H1 (cell line): Measurements from ENCODE around the gene HOXD4. TPM values are rescaled to one million over a fixed set of nuclear protein-coding genes. Genes with fewer than 3 reads are reported as not detected.

Experiments used
- BACH1 ChIP-seq: IDR thresholded peaks from 2 replicates; pipeline ENCODE4 v1.6.1; 2012; ENCODE audit warnings: low read length, improper control_type of control experiment
- BCL11A ChIP-seq, 2 experiments: IDR thresholded peaks; one replicate each; pipeline ENCODE4 v1.6.1; 2011; ENCODE audit warnings: low read depth in 2 of 2, low read length in 2 of 2, mild to moderate bottlenecking in 2 of 2
- CTBP2 ChIP-seq: IDR thresholded peaks from 2 replicates; pipeline ENCODE4 v1.7.0; 2011; ENCODE audit warnings: borderline replicate concordance, mild to moderate bottlenecking, moderate library complexity, mixed read lengths, low read length; ENCODE audit not compliant: insufficient read depth, insufficient read length
- JUND ChIP-seq: IDR thresholded peaks from 2 replicates; pipeline ENCODE4 v1.6.1; 2011; ENCODE audit warnings: mild to moderate bottlenecking, improper control_type of control experiment, low read length
- KDM4A ChIP-seq: IDR thresholded peaks from one replicate; pipeline ENCODE4 v1.7.1; 2012; ENCODE audit warnings: low read depth, mild to moderate bottlenecking, moderate library complexity, low read length, inconsistent platforms; ENCODE audit not compliant: severe bottlenecking
- MAFK ChIP-seq: IDR thresholded peaks from 2 replicates; pipeline ENCODE4 v1.6.1; 2012; ENCODE audit warnings: low read depth, mild to moderate bottlenecking, improper control_type of control experiment, low read length
- POLR2A ChIP-seq, 2 experiments: IDR thresholded peaks; 1 replicate in 1 of 2; 2 replicates in 1 of 2; pipeline ENCODE4 v1.6.1; 2011; ENCODE audit warnings: low read depth in 2 of 2, low read length in 2 of 2, mild to moderate bottlenecking in 2 of 2; ENCODE audit errors: control extremely low read depth in 1 of 2
- POLR2AphosphoS5 ChIP-seq: IDR thresholded peaks from 2 replicates; pipeline ENCODE4 v1.6.1; 2011; ENCODE audit warnings: low read depth, low read length
- SIRT6 ChIP-seq: IDR thresholded peaks from one replicate; pipeline ENCODE4 v1.7.1; 2012; ENCODE audit warnings: low read length, inconsistent platforms
- SP4 ChIP-seq: IDR thresholded peaks from 2 replicates; pipeline ENCODE4 v1.6.1; 2012; ENCODE audit warnings: low read length, inconsistent platforms
- SRF ChIP-seq: IDR thresholded peaks from 2 replicates; pipeline ENCODE4 v1.6.1; 2011; ENCODE audit warnings: mild to moderate bottlenecking, low read depth, low read length, moderate library complexity
- SUZ12 ChIP-seq: fragments of 200-600 bp; sonication (generic); IDR thresholded peaks from 2 replicates; pipeline ENCODE4 v1.6.1; 2012; ENCODE audit warnings: mild to moderate bottlenecking, inconsistent platforms, low read length, moderate library complexity, mixed read lengths
- TCF12 ChIP-seq: IDR thresholded peaks from 2 replicates; pipeline ENCODE4 v1.6.1; 2011; ENCODE audit warnings: low read depth, mild to moderate bottlenecking, low read length
- YY1 ChIP-seq: IDR thresholded peaks from 2 replicates; pipeline ENCODE4 v1.6.1; 2011; ENCODE audit warnings: low read depth, mild to moderate bottlenecking, low read length
- polyA plus RNA-seq, 7 experiments: library from polyadenylated mRNA; depleted of rRNA in 3 of 7; stranded (reverse) in 5 of 7; unstranded in 2 of 7; fragments of >200 nt in 5 of 7; fragments of 200-250 nt in 2 of 7; gene quantifications; 1 replicate in 5 of 7; 2 replicates in 1 of 7; 4 replicates in 1 of 7; pipeline versions ENCODE4 v1.2.1 to v1.2.3, GENCODE V29; 2011 to 2013; ENCODE audit warnings: missing spikeins in 2 of 7, mixed read lengths in 2 of 7
- total RNA-seq: library from RNA; stranded (reverse); fragmentation: NEBNext Ultra II Directional; extraction: Animal tissue kit (Norgen Biotek cat#: 25700); gene quantifications from 2 replicates; pipeline ENCODE4 v1.2.1, GENCODE V29; 2021
- TF ChIP-seq, protein P1 (sequence below): IDR thresholded peaks from 2 replicates; pipeline ENCODE4 v1.6.1; 2011; ENCODE audit warnings: low read length, improper control_type of control experiment
- TF ChIP-seq, protein P2 (sequence below): IDR thresholded peaks from 2 replicates; pipeline ENCODE4 v1.6.1; 2012; ENCODE audit warnings: inconsistent platforms
- TF ChIP-seq, protein P3 (sequence below): IDR thresholded peaks from 2 replicates; pipeline ENCODE4 v1.6.1; 2012; ENCODE audit warnings: low read length, inconsistent platforms
- TF ChIP-seq, protein P4 (sequence below), 3 experiments: IDR thresholded peaks; 1 replicate in 2 of 3; 2 replicates in 1 of 3; pipeline versions ENCODE4 v1.5.1 to v1.6.1; 2011; ENCODE audit warnings: low read length in 3 of 3, mild to moderate bottlenecking in 3 of 3, inconsistent platforms in 2 of 3, low read depth in 1 of 3, moderate library complexity in 1 of 3; ENCODE audit not compliant: insufficient read depth in 1 of 3; ENCODE audit errors: control extremely low read depth in 1 of 3

The HOXD4 gene
- total and polyA plus RNA-seq, 2 of the 8 experiments (the other 6 are each of a cell fraction or from before 2014, with no cell fraction given), result not detected

DNA sequence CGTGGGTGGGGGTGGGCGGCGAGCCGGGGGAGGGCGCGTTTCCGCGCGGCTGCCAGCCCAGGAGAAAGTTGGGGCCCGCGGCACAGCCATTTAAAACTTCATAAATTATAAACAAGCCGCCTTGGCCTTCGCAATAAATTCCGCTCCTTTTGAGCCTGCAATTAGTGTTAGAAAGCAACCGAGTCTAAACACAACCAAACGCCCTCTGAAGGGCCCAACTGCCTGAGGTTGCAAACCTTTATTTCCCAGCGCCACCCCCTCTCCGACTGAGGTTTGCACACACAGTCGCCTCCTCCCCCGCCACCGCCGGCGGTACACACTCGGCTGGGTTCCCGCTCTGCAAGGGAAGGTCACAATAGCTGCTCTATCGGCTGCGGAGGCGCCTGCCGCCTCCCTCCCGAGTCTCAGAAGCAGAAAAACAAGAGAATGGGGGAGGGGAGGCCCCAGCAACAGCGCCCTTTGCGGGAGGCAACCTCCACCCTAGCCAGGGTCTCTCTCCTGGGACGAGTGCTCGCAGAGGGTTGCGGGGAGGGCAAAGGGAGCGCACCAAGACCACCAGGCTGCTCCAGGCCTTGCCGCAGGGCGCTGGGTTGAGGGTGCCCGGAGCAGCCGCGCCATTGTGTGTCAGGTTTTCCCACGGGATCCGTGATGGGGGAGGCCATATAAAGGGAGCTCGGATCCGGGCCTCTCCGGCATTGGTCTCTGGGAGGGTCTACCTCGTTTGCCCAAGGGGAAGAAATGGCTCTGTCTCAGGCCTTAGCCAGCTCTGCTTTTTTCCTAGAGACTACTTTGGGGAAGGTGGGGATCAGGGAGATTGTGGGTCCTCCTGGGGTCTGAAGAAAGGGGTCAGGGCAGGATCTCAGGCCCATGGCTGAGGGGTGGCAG, 23.7 kb downstream of the HOXD4 start (continued):
- TF ChIP-seq, protein P1, sequence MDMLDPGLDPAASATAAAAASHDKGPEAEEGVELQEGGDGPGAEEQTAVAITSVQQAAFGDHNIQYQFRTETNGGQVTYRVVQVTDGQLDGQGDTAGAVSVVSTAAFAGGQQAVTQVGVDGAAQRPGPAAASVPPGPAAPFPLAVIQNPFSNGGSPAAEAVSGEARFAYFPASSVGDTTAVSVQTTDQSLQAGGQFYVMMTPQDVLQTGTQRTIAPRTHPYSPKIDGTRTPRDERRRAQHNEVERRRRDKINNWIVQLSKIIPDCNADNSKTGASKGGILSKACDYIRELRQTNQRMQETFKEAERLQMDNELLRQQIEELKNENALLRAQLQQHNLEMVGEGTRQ, result no peak
- peak; percentile 10; the same call in 1 of the 2 replicates for TF ChIP-seq TCF12
- TF ChIP-seq SIRT6, result no peak
- TF ChIP-seq JUND, result no peak
- TF ChIP-seq, protein P2, sequence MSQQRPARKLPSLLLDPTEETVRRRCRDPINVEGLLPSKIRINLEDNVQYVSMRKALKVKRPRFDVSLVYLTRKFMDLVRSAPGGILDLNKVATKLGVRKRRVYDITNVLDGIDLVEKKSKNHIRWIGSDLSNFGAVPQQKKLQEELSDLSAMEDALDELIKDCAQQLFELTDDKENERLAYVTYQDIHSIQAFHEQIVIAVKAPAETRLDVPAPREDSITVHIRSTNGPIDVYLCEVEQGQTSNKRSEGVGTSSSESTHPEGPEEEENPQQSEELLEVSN, result peak; percentile 48; the same call in 1 of the 2 replicates
- no peak for TF ChIP-seq BCL11A (IDR thresholded peaks at IDR 0.05; ENCODE audit: low read depth in 2 of 2, low read length in 2 of 2)
- peak; percentile 90 for TF ChIP-seq CTBP2
- TF ChIP-seq, protein P3, sequence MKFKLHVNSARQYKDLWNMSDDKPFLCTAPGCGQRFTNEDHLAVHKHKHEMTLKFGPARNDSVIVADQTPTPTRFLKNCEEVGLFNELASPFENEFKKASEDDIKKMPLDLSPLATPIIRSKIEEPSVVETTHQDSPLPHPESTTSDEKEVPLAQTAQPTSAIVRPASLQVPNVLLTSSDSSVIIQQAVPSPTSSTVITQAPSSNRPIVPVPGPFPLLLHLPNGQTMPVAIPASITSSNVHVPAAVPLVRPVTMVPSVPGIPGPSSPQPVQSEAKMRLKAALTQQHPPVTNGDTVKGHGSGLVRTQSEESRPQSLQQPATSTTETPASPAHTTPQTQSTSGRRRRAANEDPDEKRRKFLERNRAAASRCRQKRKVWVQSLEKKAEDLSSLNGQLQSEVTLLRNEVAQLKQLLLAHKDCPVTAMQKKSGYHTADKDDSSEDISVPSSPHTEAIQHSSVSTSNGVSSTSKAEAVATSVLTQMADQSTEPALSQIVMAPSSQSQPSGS, result no peak
- no peak for TF ChIP-seq SP4
- TF ChIP-seq, protein P4, sequence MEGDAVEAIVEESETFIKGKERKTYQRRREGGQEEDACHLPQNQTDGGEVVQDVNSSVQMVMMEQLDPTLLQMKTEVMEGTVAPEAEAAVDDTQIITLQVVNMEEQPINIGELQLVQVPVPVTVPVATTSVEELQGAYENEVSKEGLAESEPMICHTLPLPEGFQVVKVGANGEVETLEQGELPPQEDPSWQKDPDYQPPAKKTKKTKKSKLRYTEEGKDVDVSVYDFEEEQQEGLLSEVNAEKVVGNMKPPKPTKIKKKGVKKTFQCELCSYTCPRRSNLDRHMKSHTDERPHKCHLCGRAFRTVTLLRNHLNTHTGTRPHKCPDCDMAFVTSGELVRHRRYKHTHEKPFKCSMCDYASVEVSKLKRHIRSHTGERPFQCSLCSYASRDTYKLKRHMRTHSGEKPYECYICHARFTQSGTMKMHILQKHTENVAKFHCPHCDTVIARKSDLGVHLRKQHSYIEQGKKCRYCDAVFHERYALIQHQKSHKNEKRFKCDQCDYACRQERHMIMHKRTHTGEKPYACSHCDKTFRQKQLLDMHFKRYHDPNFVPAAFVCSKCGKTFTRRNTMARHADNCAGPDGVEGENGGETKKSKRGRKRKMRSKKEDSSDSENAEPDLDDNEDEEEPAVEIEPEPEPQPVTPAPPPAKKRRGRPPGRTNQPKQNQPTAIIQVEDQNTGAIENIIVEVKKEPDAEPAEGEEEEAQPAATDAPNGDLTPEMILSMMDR (IDR thresholded peaks at IDR 0.05; ENCODE audit: control extremely low read depth in 1 of 3, insufficient read depth in 1 of 3, low read depth in 1 of 3, low read length in 3 of 3), result no peak
- no peak for TF ChIP-seq YY1
- TF ChIP-seq MAFK, result no peak
- no peak for TF ChIP-seq KDM4A
- peak; percentile 95 for TF ChIP-seq SUZ12
- 0 out of 2 replicates have a peak, but pooled peaks have one; percentile 4 for TF ChIP-seq BACH1
- no peak for TF ChIP-seq POLR2A (IDR thresholded peaks at IDR 0.05; ENCODE audit: control extremely low read depth in 1 of 2, low read depth in 2 of 2, low read length in 2 of 2)
- TF ChIP-seq POLR2AphosphoS5, result no peak
- TF ChIP-seq SRF, result no peak
